ENCODE measurements around the gene ROBO1. TPM values are rescaled to one million over a fixed set of nuclear protein-coding genes. Genes with fewer than 3 reads are reported as not detected.

The ROBO1 gene
- total RNA-seq, 1 donor from 2014 or later: 19.4 TPM

DNA sequence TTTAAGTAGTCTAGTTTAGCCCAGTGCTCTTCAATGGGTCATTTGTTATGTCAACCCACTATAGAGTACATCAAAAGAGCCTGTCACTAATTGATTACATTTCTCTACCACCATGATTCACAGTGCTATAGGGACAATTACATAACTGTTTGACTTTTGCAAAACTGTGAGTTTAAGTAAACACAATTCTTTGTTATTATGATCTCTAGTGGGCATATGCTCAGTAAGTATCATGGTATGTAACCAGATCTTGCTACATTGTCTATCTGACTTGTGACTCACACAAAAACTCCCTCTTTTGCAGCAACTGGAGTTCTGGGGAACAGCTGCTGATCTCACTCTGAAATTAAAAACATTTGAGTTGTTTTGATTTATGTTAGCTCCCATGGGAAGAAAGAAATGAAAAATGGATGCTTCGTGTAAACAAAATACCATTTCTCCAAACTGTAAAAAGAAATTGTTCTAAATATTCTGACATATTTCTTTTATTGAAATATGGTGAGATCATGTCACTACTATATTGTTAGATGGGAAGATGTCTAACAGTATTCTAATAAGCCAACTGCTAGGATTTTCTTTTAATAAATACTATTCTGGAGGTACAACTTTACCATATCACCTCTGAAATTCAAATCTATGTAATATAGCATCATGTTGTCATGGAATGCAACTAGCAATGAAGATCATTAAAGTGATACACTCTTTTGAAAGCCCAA lies 470.4 kb downstream of the ROBO1 start:
- no peak for DNase-seq (ENCODE audit: low read depth)
- TF ChIP-seq, protein P1, sequence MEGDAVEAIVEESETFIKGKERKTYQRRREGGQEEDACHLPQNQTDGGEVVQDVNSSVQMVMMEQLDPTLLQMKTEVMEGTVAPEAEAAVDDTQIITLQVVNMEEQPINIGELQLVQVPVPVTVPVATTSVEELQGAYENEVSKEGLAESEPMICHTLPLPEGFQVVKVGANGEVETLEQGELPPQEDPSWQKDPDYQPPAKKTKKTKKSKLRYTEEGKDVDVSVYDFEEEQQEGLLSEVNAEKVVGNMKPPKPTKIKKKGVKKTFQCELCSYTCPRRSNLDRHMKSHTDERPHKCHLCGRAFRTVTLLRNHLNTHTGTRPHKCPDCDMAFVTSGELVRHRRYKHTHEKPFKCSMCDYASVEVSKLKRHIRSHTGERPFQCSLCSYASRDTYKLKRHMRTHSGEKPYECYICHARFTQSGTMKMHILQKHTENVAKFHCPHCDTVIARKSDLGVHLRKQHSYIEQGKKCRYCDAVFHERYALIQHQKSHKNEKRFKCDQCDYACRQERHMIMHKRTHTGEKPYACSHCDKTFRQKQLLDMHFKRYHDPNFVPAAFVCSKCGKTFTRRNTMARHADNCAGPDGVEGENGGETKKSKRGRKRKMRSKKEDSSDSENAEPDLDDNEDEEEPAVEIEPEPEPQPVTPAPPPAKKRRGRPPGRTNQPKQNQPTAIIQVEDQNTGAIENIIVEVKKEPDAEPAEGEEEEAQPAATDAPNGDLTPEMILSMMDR (conservative IDR thresholded peaks at IDR 0.05; ENCODE audit: low read depth, low read length): no peak
- H3K4me3 ChIP-seq (ENCODE audit: low read depth, low read length): no peak overlapping the region

DNA sequence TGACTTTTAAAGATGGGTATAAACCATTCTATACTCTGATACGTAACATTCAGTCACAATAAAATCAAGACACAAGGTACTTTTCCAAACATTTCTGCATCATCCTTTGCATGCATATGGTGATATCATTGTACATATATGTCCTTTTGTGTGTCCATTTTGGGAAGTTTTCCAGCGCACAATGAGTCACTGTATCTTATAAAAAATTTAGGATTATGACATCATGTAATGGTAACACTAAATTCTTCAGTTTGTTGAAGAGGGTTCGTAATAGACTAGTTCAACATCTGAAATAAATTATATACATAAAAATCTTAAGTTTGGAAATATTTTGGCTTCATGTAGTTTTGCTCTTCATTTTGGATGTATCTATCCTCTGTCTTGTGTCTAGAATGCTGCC lies 480.9 kb downstream of the ROBO1 start:
- TF ChIP-seq, protein P1 (conservative IDR thresholded peaks at IDR 0.05; ENCODE audit: low read depth, low read length): no peak
- no peak for DNase-seq (ENCODE audit: low read depth)
- H3K4me3 ChIP-seq (ENCODE audit: low read depth, low read length): no peak overlapping the region

DNA sequence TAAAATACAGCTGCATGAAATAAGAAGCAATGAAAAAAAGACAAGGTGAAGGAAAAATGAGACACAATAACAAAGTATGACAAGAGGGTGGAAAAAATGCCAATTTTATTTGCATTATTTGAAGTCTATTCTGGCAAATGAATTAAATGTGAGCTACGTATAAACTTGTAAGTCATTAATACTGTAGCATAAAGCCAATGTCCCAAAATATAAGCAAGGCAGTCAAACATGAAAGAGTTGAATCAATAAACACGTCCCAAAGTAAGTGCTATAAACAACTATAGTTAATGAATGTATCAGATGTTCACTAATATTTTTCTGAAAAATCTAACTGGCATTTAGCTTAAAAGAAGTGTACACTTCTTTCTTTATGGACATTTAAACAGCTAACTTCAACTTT lies 481.9 kb downstream of the ROBO1 start:
- TF ChIP-seq, protein P1 (conservative IDR thresholded peaks at IDR 0.05; ENCODE audit: low read depth, low read length): no peak
- no peak for DNase-seq (ENCODE audit: low read depth)
- no peak overlapping the region for H3K4me3 ChIP-seq (ENCODE audit: low read depth, low read length)

DNA sequence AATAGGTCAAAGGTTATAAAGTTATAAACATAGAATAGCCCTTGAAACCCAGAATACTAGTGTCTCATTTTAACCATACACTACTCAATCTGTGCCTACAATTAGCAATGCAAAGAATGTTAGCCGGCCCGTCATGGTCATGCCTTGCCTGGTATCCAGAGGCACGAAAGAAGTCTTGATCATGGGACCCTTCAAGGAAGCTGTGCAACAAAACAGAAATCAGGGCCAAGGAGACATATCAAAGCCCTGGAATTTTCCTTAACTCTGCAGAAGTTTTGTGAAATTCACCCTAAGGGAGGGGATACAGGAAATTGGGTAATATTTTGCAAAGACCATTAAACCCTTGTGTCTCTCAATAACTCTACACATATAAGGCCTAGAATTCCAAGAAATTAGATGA lies 482.4 kb downstream of the ROBO1 start:
- TF ChIP-seq, protein P1 (conservative IDR thresholded peaks at IDR 0.05; ENCODE audit: low read depth, low read length): no peak
- DNase-seq (ENCODE audit: low read depth): no peak

DNA sequence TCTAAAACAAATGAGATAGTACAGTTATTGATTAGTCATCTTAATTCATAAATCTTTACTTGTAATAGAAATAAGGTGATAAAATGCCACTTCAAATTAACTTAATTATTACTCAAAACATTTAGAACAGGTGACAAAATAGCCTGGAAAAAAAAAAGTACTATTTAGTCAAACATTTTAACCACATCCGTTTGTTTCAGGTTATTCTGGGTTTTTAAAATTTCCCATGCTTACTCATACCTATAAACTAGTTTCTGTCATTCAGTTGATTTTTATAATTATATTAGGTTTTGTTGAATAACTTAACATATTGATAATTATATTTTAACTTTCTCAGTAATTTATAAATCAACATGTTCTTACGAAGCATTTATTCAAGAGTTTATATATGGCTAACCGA lies 483.0 kb downstream of the ROBO1 start:
- no peak for DNase-seq (ENCODE audit: low read depth)
- H3K4me3 ChIP-seq (ENCODE audit: low read depth, low read length): no peak overlapping the region
- TF ChIP-seq, protein P1 (conservative IDR thresholded peaks at IDR 0.05; ENCODE audit: low read depth, low read length): no peak

More for the DNA sequence above, 482.4 kb downstream of the ROBO1 start:
- no peak overlapping the region for H3K4me3 ChIP-seq (ENCODE audit: low read depth, low read length)

DNA sequence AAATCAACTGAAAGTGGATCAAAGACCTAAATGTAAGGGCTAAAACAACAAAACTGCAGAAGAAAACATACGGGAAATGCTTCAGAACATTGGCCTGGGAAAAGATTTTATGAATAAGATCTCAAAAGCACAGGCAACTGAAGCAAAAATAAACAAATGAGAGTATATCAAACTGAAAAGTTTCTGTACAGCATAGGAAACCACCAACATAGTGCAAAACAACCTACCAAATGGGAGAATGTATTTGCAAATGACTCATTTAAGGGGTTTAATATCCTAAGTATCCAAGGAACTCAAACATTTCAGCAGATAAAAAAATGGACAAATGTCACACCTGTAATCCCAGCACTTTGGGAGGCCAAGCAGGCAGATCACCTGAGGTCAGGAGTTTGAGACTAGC lies 489.1 kb downstream of the ROBO1 start:
- TF ChIP-seq, protein P1 (conservative IDR thresholded peaks at IDR 0.05; ENCODE audit: low read depth, low read length): no peak
- no peak for DNase-seq (ENCODE audit: low read depth)

DNA sequence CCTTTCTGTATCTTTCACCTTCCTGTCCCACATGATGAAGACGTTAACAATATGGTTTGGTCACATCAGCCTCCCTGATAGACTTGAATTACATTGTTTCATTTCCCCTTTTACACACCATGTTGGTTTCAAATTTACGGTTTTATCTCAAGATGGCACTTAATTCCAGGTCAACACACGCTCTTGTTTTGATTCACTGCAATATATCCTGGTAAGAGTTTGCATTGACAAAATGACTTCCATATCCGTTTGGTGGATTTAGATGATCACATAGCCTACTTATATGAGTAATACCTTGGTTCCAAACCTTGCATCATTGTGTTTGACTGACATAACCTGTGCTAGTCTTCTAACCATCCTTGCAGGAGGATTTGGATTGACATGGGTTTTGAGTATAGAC lies 499.4 kb downstream of the ROBO1 start:
- DNase-seq (ENCODE audit: low read depth): no peak
- H3K4me3 ChIP-seq (ENCODE audit: low read depth, low read length): no peak overlapping the region
- TF ChIP-seq, protein P1 (conservative IDR thresholded peaks at IDR 0.05; ENCODE audit: low read depth, low read length): no peak

More for the DNA sequence above, 489.1 kb downstream of the ROBO1 start:
- H3K4me3 ChIP-seq (ENCODE audit: low read depth, low read length): no peak overlapping the region

Measured in epithelial cell of proximal tubule (primary cell).